ENCODE measurements around the gene NUDT1.

The NUDT1 gene

GRCh38 chr7:2224491-2224928 lies 17.5 kb upstream of the NUDT1 start:
- no peak for DNase-seq (ENCODE audit: low spot score)

- no peak for DNase-seq (ENCODE audit: low spot score)
Measured at GRCh38 chr7:2224934-2225333, 17.1 kb upstream of the NUDT1 start.

GRCh38 chr7:2225336-2225735 lies 16.7 kb upstream of the NUDT1 start:
- no peak for DNase-seq (ENCODE audit: low spot score)

GRCh38 chr7:2225830-2226229 lies 16.2 kb upstream of the NUDT1 start:
- no peak for DNase-seq (ENCODE audit: low spot score)

GRCh38 chr7:2227699-2228098 lies 14.3 kb upstream of the NUDT1 start:
- no peak for DNase-seq (ENCODE audit: low spot score)

GRCh38 chr7:2228921-2229320 lies 13.1 kb upstream of the NUDT1 start:
- DNase-seq (ENCODE audit: low spot score) = no peak

GRCh38 chr7:2229467-2229866 lies 12.6 kb upstream of the NUDT1 start:
- no peak for DNase-seq (ENCODE audit: low spot score)

- no peak for DNase-seq (ENCODE audit: low spot score)
Measured at GRCh38 chr7:2230226-2230625, 11.8 kb upstream of the NUDT1 start.

- no peak for DNase-seq (ENCODE audit: low spot score)
Measured at GRCh38 chr7:2230882-2231281, 11.1 kb upstream of the NUDT1 start.

GRCh38 chr7:2231992-2232765 lies 9.8 kb upstream of the NUDT1 start:
- DNase-seq (ENCODE audit: low spot score) = no peak

- DNase-seq (ENCODE audit: low spot score) = peak; percentile 85
Measured at GRCh38 chr7:2232766-2233520, 9.1 kb upstream of the NUDT1 start, which contains the start of gene MAD1L1. Gene MAD1L1 (minus strand): TSS chr7:2232945. CDS start chr7:2230133, 2,812 bp downstream.

GRCh38 chr7:2233926-2234325 lies 8.1 kb upstream of the NUDT1 start:
- no peak for DNase-seq (ENCODE audit: low spot score)

GRCh38 chr7:2237109-2237602 lies 4.9 kb upstream of the NUDT1 start:
- peak; percentile 37 for DNase-seq (ENCODE audit: low spot score)

- DNase-seq (ENCODE audit: low spot score) = no peak
Measured at GRCh38 chr7:2239242-2239641, 2.8 kb upstream of the NUDT1 start.

- no peak for DNase-seq (ENCODE audit: low spot score)
Measured at GRCh38 chr7:2242541-2243429, 759 bp downstream of the NUDT1 start.

GRCh38 chr7:2243458-2243857 lies 1.4 kb downstream of the NUDT1 start:
- no peak for DNase-seq (ENCODE audit: low spot score)

- no peak for DNase-seq (ENCODE audit: low spot score)
Measured at GRCh38 chr7:2244404-2244995, 2.5 kb downstream of the NUDT1 start.

GRCh38 chr7:2245883-2246675 lies 4.1 kb downstream of the NUDT1 start:
- DNase-seq (ENCODE audit: low spot score) = no peak

- no peak for DNase-seq (ENCODE audit: low spot score)
Measured at GRCh38 chr7:2247141-2247995, 5.3 kb downstream of the NUDT1 start.

Data from putamen (tissue), 1 donor.